GM12878 (cell line): ENCODE measurements around the gene CSMD2.

Experiments
- ASH2L ChIP-seq: fragments of 300-600, 200-600 bp; sonication (generic); IDR thresholded peaks from 2 replicates; pipeline ENCODE4 v1.6.1; 2017; ENCODE audit warnings: low read depth, mild to moderate bottlenecking, borderline replicate concordance
- BACH1 ChIP-seq: fragments of 450-650 bp; IDR thresholded peaks from 2 replicates; pipeline ENCODE4 v1.6.1; 2017; ENCODE audit warnings: mild to moderate bottlenecking, borderline replicate concordance
- CEBPB ChIP-seq, 2 experiments: fragments of 150-350 bp in 1 of 2; IDR thresholded peaks; 2 replicates each; pipeline ENCODE4 v1.6.1; 2012 to 2014; ENCODE audit warnings: low read depth in 2 of 2, low read length in 2 of 2, borderline replicate concordance in 1 of 2, inconsistent platforms in 1 of 2
- ETV6 ChIP-seq, 2 experiments: fragments of 450-650 bp in 1 of 2; IDR thresholded peaks in 1 of 2; conservative IDR thresholded peaks in 1 of 2; 2 replicates each; pipeline ENCODE4 v1.6.1; 2014; ENCODE audit warnings: antibody characterized with exemption in 1 of 2, borderline replicate concordance in 1 of 2, low read depth in 1 of 2, mild to moderate bottlenecking in 1 of 2, moderate library complexity in 1 of 2
- FOXM1 ChIP-seq: IDR thresholded peaks from 2 replicates; pipeline ENCODE4 v1.6.1; 2012; ENCODE audit warnings: low read depth, mild to moderate bottlenecking, inconsistent platforms, low read length, moderate library complexity
- KLF5 ChIP-seq: fragments of 450-650 bp; IDR thresholded peaks from 2 replicates; pipeline ENCODE4 v1.6.1; 2014; ENCODE audit warnings: mild to moderate bottlenecking; ENCODE audit not compliant: partially characterized antibody
- MXI1 ChIP-seq: fragments of 150-350 bp; IDR thresholded peaks from 2 replicates; pipeline ENCODE4 v1.6.1; 2011; ENCODE audit warnings: low read depth, mild to moderate bottlenecking, inconsistent platforms, low read length, improper control_type of control experiment
- POLR2A ChIP-seq: IDR thresholded peaks from 2 replicates; pipeline ENCODE4 v1.6.1; 2011; ENCODE audit warnings: low read depth, mild to moderate bottlenecking, low read length
- TBL1XR1 ChIP-seq: IDR thresholded peaks from 2 replicates; pipeline ENCODE4 v1.6.1; 2012; ENCODE audit warnings: low read depth, low read length, improper control_type of control experiment
- TF ChIP-seq, protein P1 (sequence below): IDR thresholded peaks from 2 replicates; pipeline ENCODE4 v1.6.1; 2011; ENCODE audit warnings: borderline replicate concordance, low read depth, mild to moderate bottlenecking, moderate library complexity, low read length; ENCODE audit not compliant: insufficient read depth, poor library complexity, severe bottlenecking
- TF ChIP-seq, protein P2 (sequence below), 3 experiments: IDR thresholded peaks in 2 of 3; conservative IDR thresholded peaks in 1 of 3; 2 replicates each; pipeline ENCODE4 v1.5.1; 2011; ENCODE audit warnings: low read depth in 3 of 3, low read length in 3 of 3, mild to moderate bottlenecking in 3 of 3, control low read depth in 2 of 3, moderate library complexity in 2 of 3, inconsistent platforms in 1 of 3, mixed read lengths in 1 of 3; ENCODE audit not compliant: control insufficient read depth in 2 of 3, insufficient read depth in 1 of 3; ENCODE audit errors: extremely low read depth in 1 of 3
- TF ChIP-seq, protein P3 (sequence below): IDR thresholded peaks from 2 replicates; pipeline ENCODE4 v1.6.1; 2011; ENCODE audit warnings: mild to moderate bottlenecking, low read depth, low read length, moderate library complexity; ENCODE audit not compliant: insufficient replicate concordance
- TF ChIP-seq, protein P4 (sequence below): fragments of 450-650 bp; formaldehyde crosslinking; IDR thresholded peaks from 2 replicates; pipeline ENCODE4 v1.4.0; 2022; ENCODE audit warnings: mild to moderate bottlenecking, moderate library complexity

DNA sequence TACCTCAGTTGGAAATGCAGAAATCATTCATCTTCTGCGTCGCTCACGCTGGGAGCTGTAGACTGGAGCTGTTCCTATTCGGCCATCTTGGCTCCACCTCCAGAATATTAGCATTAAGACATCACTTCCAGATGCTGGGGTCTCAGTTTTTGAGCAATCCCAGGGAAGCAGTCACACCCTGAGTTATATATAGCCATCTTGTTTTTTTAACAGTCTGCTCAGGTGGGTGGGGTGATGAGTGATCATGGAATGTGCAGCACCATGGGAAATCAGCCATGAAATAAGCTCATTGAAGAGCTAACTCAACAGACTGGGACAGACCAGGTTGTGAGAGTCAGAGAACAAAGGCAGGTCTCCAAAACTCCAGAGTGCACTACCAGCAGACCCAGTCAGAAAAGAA lies 328.1 kb downstream of the CSMD2 start:
- TF ChIP-seq, protein P1, sequence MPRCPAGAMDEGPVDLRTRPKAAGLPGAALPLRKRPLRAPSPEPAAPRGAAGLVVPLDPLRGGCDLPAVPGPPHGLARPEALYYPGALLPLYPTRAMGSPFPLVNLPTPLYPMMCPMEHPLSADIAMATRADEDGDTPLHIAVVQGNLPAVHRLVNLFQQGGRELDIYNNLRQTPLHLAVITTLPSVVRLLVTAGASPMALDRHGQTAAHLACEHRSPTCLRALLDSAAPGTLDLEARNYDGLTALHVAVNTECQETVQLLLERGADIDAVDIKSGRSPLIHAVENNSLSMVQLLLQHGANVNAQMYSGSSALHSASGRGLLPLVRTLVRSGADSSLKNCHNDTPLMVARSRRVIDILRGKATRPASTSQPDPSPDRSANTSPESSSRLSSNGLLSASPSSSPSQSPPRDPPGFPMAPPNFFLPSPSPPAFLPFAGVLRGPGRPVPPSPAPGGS: no peak
- TF ChIP-seq FOXM1 (no peak), TBL1XR1 (no peak), CEBPB (IDR thresholded peaks at IDR 0.05; ENCODE audit: borderline replicate concordance in 1 of 2, low read depth in 2 of 2, low read length in 2 of 2) (no peak), BACH1 (no peak), ASH2L (no peak), KLF5 (no peak), ETV6 (conservative IDR thresholded peaks at IDR 0.05 in 1 of 2, IDR thresholded peaks at IDR 0.05 in 1 of 2; ENCODE audit: borderline replicate concordance in 1 of 2, low read depth in 1 of 2) (no peak), POLR2A (no peak), MXI1 (no peak)
- TF ChIP-seq, protein P2, sequence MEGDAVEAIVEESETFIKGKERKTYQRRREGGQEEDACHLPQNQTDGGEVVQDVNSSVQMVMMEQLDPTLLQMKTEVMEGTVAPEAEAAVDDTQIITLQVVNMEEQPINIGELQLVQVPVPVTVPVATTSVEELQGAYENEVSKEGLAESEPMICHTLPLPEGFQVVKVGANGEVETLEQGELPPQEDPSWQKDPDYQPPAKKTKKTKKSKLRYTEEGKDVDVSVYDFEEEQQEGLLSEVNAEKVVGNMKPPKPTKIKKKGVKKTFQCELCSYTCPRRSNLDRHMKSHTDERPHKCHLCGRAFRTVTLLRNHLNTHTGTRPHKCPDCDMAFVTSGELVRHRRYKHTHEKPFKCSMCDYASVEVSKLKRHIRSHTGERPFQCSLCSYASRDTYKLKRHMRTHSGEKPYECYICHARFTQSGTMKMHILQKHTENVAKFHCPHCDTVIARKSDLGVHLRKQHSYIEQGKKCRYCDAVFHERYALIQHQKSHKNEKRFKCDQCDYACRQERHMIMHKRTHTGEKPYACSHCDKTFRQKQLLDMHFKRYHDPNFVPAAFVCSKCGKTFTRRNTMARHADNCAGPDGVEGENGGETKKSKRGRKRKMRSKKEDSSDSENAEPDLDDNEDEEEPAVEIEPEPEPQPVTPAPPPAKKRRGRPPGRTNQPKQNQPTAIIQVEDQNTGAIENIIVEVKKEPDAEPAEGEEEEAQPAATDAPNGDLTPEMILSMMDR (IDR thresholded peaks at IDR 0.05 in 2 of 3, conservative IDR thresholded peaks at IDR 0.05 in 1 of 3; ENCODE audit: control insufficient read depth in 2 of 3, extremely low read depth in 1 of 3, insufficient read depth in 1 of 3, low read depth in 3 of 3, low read length in 3 of 3): no peak
- TF ChIP-seq, protein P3, sequence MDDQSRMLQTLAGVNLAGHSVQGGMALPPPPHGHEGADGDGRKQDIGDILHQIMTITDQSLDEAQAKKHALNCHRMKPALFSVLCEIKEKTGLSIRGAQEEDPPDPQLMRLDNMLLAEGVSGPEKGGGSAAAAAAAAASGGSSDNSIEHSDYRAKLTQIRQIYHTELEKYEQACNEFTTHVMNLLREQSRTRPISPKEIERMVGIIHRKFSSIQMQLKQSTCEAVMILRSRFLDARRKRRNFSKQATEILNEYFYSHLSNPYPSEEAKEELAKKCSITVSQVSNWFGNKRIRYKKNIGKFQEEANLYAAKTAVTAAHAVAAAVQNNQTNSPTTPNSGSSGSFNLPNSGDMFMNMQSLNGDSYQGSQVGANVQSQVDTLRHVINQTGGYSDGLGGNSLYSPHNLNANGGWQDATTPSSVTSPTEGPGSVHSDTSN: no peak
- TF ChIP-seq, protein P4, sequence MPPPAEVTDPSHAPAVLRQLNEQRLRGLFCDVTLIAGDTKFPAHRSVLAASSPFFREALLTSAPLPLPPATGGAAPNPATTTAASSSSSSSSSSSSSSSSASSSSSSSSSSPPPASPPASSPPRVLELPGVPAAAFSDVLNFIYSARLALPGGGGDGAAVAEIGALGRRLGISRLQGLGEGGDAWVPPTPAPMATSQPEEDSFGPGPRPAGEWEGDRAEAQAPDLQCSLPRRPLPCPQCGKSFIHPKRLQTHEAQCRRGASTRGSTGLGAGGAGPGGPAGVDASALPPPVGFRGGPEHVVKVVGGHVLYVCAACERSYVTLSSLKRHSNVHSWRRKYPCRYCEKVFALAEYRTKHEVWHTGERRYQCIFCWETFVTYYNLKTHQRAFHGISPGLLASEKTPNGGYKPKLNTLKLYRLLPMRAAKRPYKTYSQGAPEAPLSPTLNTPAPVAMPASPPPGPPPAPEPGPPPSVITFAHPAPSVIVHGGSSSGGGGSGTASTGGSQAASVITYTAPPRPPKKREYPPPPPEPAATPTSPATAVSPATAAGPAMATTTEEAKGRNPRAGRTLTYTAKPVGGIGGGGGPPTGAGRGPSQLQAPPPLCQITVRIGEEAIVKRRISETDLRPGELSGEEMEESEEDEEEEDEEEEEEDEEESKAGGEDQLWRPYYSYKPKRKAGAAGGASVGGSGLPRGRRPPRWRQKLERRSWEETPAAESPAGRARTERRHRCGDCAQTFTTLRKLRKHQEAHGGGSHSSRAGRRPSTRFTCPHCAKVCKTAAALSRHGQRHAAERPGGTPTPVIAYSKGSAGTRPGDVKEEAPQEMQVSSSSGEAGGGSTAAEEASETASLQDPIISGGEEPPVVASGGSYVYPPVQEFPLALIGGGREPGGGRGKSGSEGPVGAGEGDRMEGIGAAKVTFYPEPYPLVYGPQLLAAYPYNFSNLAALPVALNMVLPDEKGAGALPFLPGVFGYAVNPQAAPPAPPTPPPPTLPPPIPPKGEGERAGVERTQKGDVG: no peak
